Inferior parietal cortex (tissue), 1 donor: Measurements from ENCODE around the gene ANKRD12.
A peak's percentile ranks its signal among the peaks of the same experiment; 100 is the strongest.
"Not testable (repeated sequence)": the region's sequence is repeated elsewhere in the genome, so short reads cannot be mapped to it uniquely, and the experiment has no call there.

Source experiments
- DNase-seq: peaks from one replicate; pipeline ENCODE4 v3.0.0-alpha.2; 2016; ENCODE audit errors: extremely low spot score

ANKRD12 gene

GRCh38 chr18:9140984-9141383 is 4.4 kb downstream of the ANKRD12 start:
- DNase-seq: no peak

GRCh38 chr18:9146224-9146623 is 9.6 kb downstream of the ANKRD12 start:
- DNase-seq: no peak

GRCh38 chr18:9147440-9148202 is 11.0 kb downstream of the ANKRD12 start:
- DNase-seq: peak; percentile 79

GRCh38 chr18:9148203-9148552 is 11.6 kb downstream of the ANKRD12 start:
- no peak for DNase-seq

GRCh38 chr18:9150121-9150520 is 13.5 kb downstream of the ANKRD12 start:
- no peak for DNase-seq

GRCh38 chr18:9153256-9153655 is 16.7 kb downstream of the ANKRD12 start:
- DNase-seq: no peak

GRCh38 chr18:9156604-9157249 is 20.1 kb downstream of the ANKRD12 start:
- no peak for DNase-seq

- no peak for DNase-seq
These were observed 21.2 kb downstream of the ANKRD12 start for GRCh38 chr18:9157806-9158205.

GRCh38 chr18:9160014-9160413 is 23.4 kb downstream of the ANKRD12 start:
- DNase-seq: no peak

- not testable (repeated sequence) for DNase-seq
These were observed 26.1 kb downstream of the ANKRD12 start for GRCh38 chr18:9162663-9163062.

- DNase-seq: not testable (repeated sequence)
These were observed 27.6 kb downstream of the ANKRD12 start for GRCh38 chr18:9164149-9164548.

- DNase-seq: not testable (repeated sequence)
These were observed 29.3 kb downstream of the ANKRD12 start for GRCh38 chr18:9165883-9166282.

GRCh38 chr18:9169515-9169914 is 32.9 kb downstream of the ANKRD12 start:
- DNase-seq: not testable (repeated sequence)

- not testable (repeated sequence) for DNase-seq
These were observed 35.3 kb downstream of the ANKRD12 start for GRCh38 chr18:9171919-9172318.

GRCh38 chr18:9172506-9173127 is 36.0 kb downstream of the ANKRD12 start:
- DNase-seq: no peak

- DNase-seq: no peak
These were observed 37.2 kb downstream of the ANKRD12 start for GRCh38 chr18:9173770-9174233.

- DNase-seq: no peak
These were observed 37.7 kb downstream of the ANKRD12 start for GRCh38 chr18:9174302-9174701.

GRCh38 chr18:9175115-9175514 is 38.5 kb downstream of the ANKRD12 start:
- DNase-seq: no peak

GRCh38 chr18:9177031-9177430 is 40.5 kb downstream of the ANKRD12 start:
- DNase-seq: no peak

GRCh38 chr18:9177466-9177865 is 40.9 kb downstream of the ANKRD12 start:
- no peak for DNase-seq

GRCh38 chr18:9178557-9178956 is 42.0 kb downstream of the ANKRD12 start:
- no peak for DNase-seq

- DNase-seq: no peak
These were observed 44.7 kb downstream of the ANKRD12 start for GRCh38 chr18:9181275-9181674.

GRCh38 chr18:9182852-9183399 is 46.3 kb downstream of the ANKRD12 start:
- DNase-seq: no peak
